Loucy (cell line): ENCODE measurements around the gene EVI2B.
"Not testable (repeated sequence)": the region's sequence is repeated elsewhere in the genome, so short reads cannot be mapped to it uniquely, and the experiment has no call there.

Source experiments
- H2AFZ ChIP-seq: fragments of 200-600 bp; sonication (generic); 2 replicates; pipeline ENCODE4 v1.6.0; 2016; ENCODE audit warnings: antibody characterized with exemption, mild to moderate bottlenecking, low read length, moderate library complexity
- H3F3A ChIP-seq: fragments of 200-600 bp; 2 replicates; pipeline ENCODE4 v1.6.0; 2016; ENCODE audit warnings: antibody characterized with exemption, low read depth, mild to moderate bottlenecking
- H3K27me3 ChIP-seq: fragments of 200-600 bp; sonication (generic); 2 replicates; pipeline ENCODE4 v1.6.1; 2014; ENCODE audit warnings: low read length, mild to moderate bottlenecking; ENCODE audit not compliant: insufficient read depth, poor library complexity, severe bottlenecking
- H3K36me3 ChIP-seq: fragments of 200-600 bp; sonication (generic); 2 replicates; pipeline ENCODE4 v1.6.1; 2016; ENCODE audit warnings: low read length; ENCODE audit not compliant: insufficient read depth
- H3K4me1 ChIP-seq: fragments of 200-600 bp; sonication (generic); 2 replicates; pipeline ENCODE4 v1.5.1; 2014; ENCODE audit warnings: low read length, mild to moderate bottlenecking; ENCODE audit not compliant: insufficient read depth, poor library complexity, severe bottlenecking
- H3K4me2 ChIP-seq: fragments of 200-600 bp; sonication (generic); 2 replicates; pipeline ENCODE4 v1.6.0; 2014; ENCODE audit warnings: antibody characterized with exemption, low read length, low read depth, mild to moderate bottlenecking; ENCODE audit not compliant: poor library complexity, severe bottlenecking
- H3K4me3 ChIP-seq: fragments of 200-600 bp; sonication (generic); 2 replicates; pipeline ENCODE4 v1.5.1; 2014; ENCODE audit warnings: low read length, mild to moderate bottlenecking, mixed read lengths; ENCODE audit not compliant: poor library complexity, severe bottlenecking
- H3K79me2 ChIP-seq: fragments of 200-600 bp; sonication (generic); 2 replicates; pipeline ENCODE4 v1.6.1; 2014; ENCODE audit warnings: low read length; ENCODE audit not compliant: insufficient read depth
- H3K9ac ChIP-seq: fragments of 200-600 bp; sonication (generic); 2 replicates; pipeline ENCODE4 v1.6.0; 2014; ENCODE audit warnings: mild to moderate bottlenecking, low read depth, low read length, moderate library complexity; ENCODE audit not compliant: poor library complexity, severe bottlenecking
- H3K9me2 ChIP-seq: fragments of 200-600 bp; sonication (generic); replicated peaks from 2 replicates; pipeline ENCODE4 v1.6.1; 2016; ENCODE audit warnings: low read depth, low read length, mixed read lengths
- H3K9me3 ChIP-seq: fragments of 200-600 bp; sonication (generic); 2 replicates; pipeline ENCODE4 v1.6.1; 2014; ENCODE audit warnings: mild to moderate bottlenecking, antibody characterized with exemption, low read length, low read depth; ENCODE audit not compliant: insufficient read depth
- H4K20me1 ChIP-seq: fragments of 200-600 bp; sonication (generic); 2 replicates; pipeline ENCODE4 v1.6.0; 2014; ENCODE audit warnings: antibody characterized with exemption, low read length, mild to moderate bottlenecking; ENCODE audit not compliant: insufficient read depth, poor library complexity, severe bottlenecking
- EZH2phosphoT487 ChIP-seq: fragments of 200-600 bp; IDR thresholded peaks from 2 replicates; pipeline ENCODE4 v1.6.1; 2018; ENCODE audit warnings: antibody characterized with exemption, mild to moderate bottlenecking, moderate library complexity, borderline replicate concordance
- TF ChIP-seq, protein P1 (sequence below): fragments of 200-600 bp; sonication (generic); conservative IDR thresholded peaks from 2 replicates; pipeline ENCODE4 v1.5.1; 2014; ENCODE audit warnings: mild to moderate bottlenecking, antibody characterized with exemption, low read length

EVI2B gene

DNA sequence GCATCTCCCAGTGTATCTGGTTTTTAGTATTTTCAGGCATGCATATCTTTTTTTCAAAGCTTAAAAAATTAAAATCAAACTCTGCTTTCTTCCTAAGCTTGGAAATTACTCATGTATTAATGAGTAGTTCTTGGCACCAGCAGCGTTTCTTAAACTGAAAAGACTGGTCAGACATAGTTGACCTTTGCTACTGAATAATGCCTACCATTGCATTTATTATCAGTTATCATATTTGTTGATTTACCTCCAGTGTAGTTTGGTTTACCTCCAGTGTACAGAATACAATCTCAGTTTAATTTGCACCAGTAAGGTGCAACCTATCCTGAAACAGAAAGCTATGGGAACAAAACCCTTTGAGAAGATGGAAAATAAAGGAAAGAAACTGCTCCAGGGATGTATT, 42.1 kb upstream of the EVI2B start:
- peaks cover 57% of the 10 kb centered on the region; the same call in 1 of the 2 replicates for H3K36me3 ChIP-seq

DNA sequence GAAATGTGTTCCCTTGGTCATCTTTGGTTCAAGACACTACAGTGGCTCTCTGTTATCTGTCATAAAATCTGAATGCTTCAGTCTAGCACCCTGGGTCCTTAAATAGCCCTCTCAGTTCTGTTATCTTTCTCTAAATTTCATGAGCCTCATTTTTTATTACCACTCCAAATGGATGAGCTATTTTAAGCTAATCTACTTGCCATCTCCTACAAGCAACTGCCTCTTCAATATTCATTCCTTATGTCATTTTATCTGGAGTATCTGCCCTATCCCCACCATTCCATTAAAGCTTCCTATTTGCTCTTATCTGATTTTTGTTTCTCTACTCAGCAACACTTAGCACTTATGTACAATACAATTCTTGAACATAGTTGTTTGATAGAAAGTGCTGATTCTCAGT, 35.6 kb upstream of the EVI2B start:
- Histone ChIP-seq H3K4me1 (peaks cover 4% of the 10 kb centered on the region), H3K4me2 (no peak overlapping the region), H3F3A (no peaks in the 10 kb centered on the region), H4K20me1 (no peaks in the 10 kb centered on the region), H3K79me2 (no peaks in the 10 kb centered on the region), H3K27me3 (no peaks in the 10 kb centered on the region), H3K36me3 (peaks cover 35% of the 10 kb centered on the region; the same call in 1 of the 2 replicates), H3K9ac (no peak overlapping the region), H2AFZ (no peak overlapping the region), H3K9me2 (no peaks in the 10 kb centered on the region), H3K4me3 (no peak overlapping the region), H3K9me3 (no peaks in the 10 kb centered on the region)
- no peak for TF ChIP-seq EZH2phosphoT487
- TF ChIP-seq, protein P1, sequence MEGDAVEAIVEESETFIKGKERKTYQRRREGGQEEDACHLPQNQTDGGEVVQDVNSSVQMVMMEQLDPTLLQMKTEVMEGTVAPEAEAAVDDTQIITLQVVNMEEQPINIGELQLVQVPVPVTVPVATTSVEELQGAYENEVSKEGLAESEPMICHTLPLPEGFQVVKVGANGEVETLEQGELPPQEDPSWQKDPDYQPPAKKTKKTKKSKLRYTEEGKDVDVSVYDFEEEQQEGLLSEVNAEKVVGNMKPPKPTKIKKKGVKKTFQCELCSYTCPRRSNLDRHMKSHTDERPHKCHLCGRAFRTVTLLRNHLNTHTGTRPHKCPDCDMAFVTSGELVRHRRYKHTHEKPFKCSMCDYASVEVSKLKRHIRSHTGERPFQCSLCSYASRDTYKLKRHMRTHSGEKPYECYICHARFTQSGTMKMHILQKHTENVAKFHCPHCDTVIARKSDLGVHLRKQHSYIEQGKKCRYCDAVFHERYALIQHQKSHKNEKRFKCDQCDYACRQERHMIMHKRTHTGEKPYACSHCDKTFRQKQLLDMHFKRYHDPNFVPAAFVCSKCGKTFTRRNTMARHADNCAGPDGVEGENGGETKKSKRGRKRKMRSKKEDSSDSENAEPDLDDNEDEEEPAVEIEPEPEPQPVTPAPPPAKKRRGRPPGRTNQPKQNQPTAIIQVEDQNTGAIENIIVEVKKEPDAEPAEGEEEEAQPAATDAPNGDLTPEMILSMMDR, result no peak

More for the DNA sequence above, 42.1 kb upstream of the EVI2B start:
- H3K4me1 ChIP-seq, result no peaks in the 10 kb centered on the region
- no peaks in the 10 kb centered on the region for H3K9me2 ChIP-seq
- TF ChIP-seq EZH2phosphoT487, result no peak
- TF ChIP-seq, protein P1, result no peak
- H3F3A ChIP-seq, result no peaks in the 10 kb centered on the region
- H3K9ac ChIP-seq, result no peak overlapping the region
- H3K27me3 ChIP-seq, result no peaks in the 10 kb centered on the region
- H3K9me3 ChIP-seq, result no peaks in the 10 kb centered on the region
- no peak overlapping the region for H3K4me2 ChIP-seq
- H3K4me3 ChIP-seq, result no peak overlapping the region
- no peak overlapping the region for H2AFZ ChIP-seq
- H4K20me1 ChIP-seq, result no peaks in the 10 kb centered on the region
- no peaks in the 10 kb centered on the region for H3K79me2 ChIP-seq

DNA sequence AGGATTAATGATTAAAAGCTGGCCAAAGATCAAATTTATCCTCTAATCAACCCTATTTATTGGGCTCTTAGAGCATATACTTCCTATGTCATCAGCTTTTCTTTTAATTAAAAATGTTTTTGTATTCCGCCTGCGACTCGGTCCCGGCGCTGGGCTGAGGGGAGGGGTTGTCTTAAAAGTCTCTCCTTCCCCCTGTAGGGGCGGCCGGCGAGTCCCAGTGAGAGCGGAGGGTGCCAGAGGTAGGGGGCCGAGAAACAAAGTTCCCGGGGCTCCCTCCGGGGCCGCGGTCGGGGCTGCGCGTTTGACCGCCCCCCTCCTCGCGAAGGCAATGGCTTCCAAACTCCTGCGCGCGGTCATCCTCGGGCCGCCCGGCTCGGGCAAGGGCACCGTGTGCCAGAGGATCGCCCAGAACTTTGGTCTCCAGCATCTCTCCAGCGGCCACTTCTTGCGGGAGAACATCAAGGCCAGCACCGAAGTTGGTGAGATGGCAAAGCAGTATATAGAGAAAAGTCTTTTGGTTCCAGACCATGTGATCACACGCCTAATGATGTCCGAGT, 31.4 kb upstream of the EVI2B start:
- H3K9ac ChIP-seq, H4K20me1 ChIP-seq, H3K9me2 ChIP-seq, H3K79me2 ChIP-seq, H3F3A ChIP-seq, H3K9me3 ChIP-seq, H3K4me3 ChIP-seq, H3K27me3 ChIP-seq, H3K4me2 ChIP-seq, H3K4me1 ChIP-seq, H2AFZ ChIP-seq: not testable (repeated sequence)
- peaks cover 22% of the 10 kb centered on the region; the same call in 1 of the 2 replicates for H3K36me3 ChIP-seq

DNA sequence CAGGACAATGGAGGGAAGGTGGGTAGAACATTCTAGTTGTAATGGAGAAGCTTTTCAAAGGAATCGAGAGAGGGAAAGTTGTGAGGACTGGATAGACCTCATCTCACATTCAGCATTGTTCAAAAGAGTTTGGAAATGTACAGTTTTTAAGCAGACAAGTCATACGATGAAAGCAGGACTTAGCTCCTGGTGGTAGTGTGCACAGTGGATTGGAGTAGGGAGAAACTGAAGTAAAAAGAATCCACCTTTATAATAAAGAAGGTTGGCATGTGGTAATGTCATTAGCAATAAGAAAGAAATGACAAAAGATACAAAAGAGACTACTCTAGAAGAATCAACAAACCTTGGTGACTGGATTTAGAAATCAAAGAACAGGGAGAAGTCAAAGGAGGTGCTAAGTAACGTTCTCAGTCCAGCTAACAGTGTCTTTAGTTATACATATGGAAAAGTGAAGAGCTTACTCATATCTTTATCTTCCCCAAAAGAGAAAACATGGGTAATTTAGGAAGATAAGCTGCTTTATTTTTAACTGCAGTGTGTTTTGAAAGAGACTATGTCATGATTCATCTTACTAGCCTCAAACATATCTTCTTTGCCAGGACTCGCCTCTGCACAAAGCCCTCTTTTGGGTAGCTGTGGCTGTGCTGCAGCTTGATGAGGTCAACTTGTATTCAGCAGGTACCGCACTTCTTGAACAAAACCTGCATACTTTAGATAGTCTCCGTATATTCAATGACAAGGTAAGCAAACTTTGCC, 26.2 kb upstream of the EVI2B start:
- Histone ChIP-seq H3K9ac (no peak overlapping the region), H2AFZ (no peak overlapping the region), H3K9me3 (no peaks in the 10 kb centered on the region), H3K27me3 (no peaks in the 10 kb centered on the region), H4K20me1 (no peaks in the 10 kb centered on the region), H3K4me3 (no peak overlapping the region), H3K4me1 (no peaks in the 10 kb centered on the region), H3F3A (no peaks in the 10 kb centered on the region), H3K4me2 (no peak overlapping the region), H3K79me2 (no peaks in the 10 kb centered on the region), H3K36me3 (peaks cover 27% of the 10 kb centered on the region; the same call in 1 of the 2 replicates), H3K9me2 (no peaks in the 10 kb centered on the region)
- no peak for TF ChIP-seq EZH2phosphoT487
- TF ChIP-seq, protein P1, result no peak
